HS-27A (cell line): Measurements from ENCODE around the gene JPH3.

Source experiments
- DNase-seq: peaks from one replicate; pipeline ENCODE4 v3.0.0-alpha.2; 2012; ENCODE audit warnings: low read depth, missing footprints

JPH3 gene

GRCh38 chr16:87681981-87682570 is 79.8 kb downstream of the JPH3 start:
- no peak for DNase-seq

GRCh38 chr16:87682852-87683399 is 80.6 kb downstream of the JPH3 start:
- no peak for DNase-seq

DNA sequence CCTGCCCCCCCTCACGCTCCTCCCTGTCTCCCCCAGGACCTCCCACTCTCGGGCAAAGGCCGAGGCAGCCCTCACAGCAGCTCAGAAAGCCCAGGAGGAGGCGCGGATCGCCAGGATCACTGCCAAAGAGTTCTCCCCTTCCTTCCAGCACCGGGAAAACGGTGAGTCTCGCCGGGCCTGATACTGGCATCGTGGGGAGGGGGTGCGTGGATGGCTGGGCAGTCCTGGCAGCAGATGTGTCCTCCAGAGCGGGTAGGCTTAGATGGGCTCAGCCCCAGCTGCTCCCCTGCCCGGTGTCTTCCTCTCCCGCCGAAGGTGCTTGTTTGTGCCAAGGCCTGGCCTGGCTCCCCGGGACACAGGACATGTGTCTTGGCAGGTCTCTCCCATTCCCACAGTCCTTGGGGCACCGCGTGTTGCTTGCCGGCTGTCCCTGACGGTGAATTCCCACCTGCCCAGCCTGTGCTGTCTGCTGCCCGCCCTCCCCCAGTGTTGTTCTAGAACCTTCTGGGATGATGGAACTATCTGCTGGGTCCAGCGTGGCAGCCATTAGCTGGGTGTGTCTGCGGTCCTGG is 81.9 kb downstream of the JPH3 start:
- no peak for DNase-seq

- DNase-seq, result no peak
Measured at GRCh38 chr16:87684711-87685404, 82.5 kb downstream of the JPH3 start.

DNA sequence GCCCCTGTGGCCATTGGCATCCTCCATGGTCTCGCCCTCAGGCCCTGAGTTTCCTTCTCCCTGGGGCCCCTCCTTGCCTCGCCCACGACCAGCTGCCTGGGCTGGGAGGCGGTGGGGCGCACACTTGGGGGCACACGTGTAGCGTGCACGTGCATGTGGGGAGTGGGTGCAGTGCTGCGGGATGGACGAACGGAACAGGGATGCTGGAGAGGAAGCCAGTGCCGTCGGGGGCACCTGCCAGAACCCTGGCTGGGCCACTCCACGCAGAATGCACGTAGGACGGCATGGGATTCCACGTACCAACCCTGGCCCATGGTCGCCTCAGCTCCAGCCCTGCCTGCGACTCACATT is 83.1 kb downstream of the JPH3 start:
- DNase-seq, result no peak

DNA sequence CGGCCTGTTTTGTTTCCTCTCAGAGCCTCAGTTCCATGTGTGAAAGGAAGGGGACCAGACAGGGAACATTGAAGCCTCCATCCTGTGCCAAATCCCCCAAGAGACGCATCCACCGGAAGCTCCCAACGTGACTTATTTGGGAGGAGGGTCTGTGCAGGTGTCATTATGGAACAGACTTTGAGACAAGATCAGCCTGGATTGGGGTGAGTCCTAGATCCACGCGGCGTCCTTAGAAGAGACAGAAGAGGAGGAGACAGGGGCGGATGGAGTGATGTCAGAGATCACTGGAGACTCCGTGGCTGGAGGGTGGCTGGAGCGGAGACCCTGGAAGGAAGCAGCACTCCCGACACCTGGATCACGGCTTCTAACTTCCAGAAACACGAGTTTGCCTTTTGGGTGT is 83.5 kb downstream of the JPH3 start:
- DNase-seq, result no peak

DNA sequence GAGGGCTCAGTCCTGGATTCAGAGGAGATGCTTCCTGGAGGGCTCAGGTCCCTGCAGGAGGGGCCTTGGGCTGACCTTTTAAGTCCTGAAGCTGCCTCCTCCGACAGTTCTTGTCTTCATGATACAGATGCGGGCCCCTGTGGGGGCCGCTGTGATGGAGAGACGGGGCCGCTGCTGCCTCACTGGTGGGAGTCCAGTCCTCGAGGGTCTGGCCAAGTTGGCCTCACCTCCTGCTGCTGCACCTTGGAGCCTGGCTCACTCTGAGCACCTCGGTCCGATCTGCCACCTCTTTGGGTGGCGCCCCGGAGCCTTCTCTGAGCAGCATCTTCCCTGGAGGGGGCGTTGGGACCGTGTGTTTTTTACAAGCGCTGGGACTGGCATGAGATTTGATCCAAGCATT is 84.4 kb downstream of the JPH3 start:
- DNase-seq, result no peak

- DNase-seq, result no peak
Measured at GRCh38 chr16:87687126-87687910, 85.0 kb downstream of the JPH3 start.

GRCh38 chr16:87687998-87688529 is 85.8 kb downstream of the JPH3 start:
- no peak for DNase-seq

DNA sequence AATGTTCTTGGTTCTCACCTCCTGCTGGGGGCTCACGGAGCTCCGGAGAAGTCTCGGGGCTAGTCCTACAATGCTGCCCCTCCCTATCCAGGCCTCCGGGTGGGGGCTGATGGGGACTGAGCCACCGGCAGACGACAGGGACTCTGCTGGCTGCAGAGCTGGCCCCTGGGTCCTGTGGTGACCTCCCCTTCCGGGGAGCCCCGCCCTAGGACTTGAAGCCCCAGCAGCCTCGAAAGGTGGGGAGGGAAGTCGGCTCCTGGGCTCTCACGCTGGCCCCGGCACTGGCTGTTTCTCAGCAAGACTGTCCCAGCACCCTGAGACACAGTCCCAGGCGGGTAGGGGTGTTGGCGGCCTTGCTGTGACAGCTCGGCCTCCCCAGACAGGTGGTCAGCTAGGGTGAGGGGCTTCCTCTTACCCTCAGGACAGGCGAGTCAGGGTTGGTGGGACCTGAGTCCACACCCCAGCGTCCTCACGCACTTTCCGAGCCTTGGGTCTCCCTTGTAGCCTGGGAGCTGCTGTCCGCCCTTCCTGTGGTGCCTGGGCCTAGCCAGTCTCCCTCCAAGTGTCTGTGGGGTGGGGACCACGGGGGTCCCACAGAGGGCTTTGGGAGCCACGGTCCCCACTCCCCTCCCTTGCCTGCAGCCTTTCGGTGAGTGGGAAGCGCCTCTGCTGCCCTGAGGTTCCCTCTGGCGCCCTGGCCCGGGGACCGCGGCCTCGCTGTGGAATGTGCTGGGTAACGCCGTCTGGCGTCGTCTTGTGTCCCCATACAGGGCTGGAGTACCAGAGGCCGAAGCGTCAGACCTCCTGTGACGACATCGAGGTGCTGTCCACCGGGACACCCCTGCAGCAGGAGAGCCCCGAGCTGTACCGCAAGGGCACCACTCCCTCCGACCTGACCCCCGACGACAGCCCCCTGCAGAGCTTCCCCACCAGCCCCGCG is 86.8 kb downstream of the JPH3 start:
- DNase-seq, result no peak

- no peak for DNase-seq
Measured at GRCh38 chr16:87689956-87690465, 87.7 kb downstream of the JPH3 start.

GRCh38 chr16:87690911-87691685 is 88.8 kb downstream of the JPH3 start:
- DNase-seq, result no peak

DNA sequence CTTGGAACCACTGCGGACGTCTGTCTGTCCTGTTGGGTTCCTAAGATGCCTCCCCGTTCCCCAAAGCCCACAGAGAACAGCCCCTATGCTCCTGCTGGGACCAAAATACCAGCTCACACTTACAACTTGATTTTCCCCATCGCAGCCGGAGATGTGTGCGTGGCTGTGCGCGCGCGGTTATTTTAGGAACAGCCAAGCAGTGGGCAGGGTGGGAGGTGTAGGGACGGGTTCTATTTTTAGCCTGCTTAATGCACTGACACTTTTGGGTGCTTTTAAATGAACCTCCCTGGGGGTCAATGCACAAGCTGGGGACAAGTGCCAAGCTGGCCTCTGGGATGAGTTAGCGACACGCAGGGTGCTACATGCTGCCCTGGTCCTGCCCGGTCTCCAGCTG is 89.4 kb downstream of the JPH3 start:
- DNase-seq, result no peak

- no peak for DNase-seq
Measured at GRCh38 chr16:87692176-87692575, 89.9 kb downstream of the JPH3 start.

DNA sequence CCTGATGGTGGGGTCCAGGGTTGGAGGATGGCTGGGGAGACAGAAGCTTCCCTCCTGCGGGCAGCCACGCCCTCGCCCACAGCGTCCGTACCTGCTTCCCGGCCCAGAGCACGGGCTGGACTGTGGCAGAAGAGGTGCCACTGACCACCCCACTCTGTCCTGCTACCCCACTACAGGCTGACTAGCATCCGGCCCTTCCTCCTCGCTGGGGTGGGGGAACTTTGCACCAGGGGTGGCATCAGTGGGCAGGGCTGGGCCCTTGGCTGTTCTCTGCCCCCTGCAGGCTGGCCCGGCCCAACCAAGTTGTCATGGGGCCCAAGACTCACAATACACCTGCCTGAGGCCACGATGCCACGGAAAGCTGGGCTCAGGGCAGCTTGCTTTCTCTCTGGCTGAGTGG is 90.4 kb downstream of the JPH3 start:
- DNase-seq, result no peak

DNA sequence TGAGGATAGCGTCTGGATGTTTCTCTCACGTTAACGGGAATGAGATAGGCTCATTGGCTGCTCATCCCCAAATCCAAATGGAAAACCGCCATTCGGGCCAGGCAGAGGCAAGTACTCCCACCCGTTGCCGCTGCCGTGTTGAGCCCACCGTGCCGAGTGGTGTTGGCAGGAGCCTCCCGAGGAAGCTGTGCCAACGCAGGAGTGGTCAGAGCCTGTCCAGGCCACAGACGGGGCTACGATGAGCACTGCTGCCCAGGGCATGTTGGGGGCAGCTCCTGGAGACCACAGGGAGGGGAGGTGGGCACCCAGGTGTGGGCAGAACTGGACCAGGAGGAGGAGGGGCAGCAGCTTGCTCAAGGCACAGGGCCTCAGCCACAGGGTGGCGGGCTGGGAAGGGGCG is 91.5 kb downstream of the JPH3 start:
- DNase-seq, result no peak

DNA sequence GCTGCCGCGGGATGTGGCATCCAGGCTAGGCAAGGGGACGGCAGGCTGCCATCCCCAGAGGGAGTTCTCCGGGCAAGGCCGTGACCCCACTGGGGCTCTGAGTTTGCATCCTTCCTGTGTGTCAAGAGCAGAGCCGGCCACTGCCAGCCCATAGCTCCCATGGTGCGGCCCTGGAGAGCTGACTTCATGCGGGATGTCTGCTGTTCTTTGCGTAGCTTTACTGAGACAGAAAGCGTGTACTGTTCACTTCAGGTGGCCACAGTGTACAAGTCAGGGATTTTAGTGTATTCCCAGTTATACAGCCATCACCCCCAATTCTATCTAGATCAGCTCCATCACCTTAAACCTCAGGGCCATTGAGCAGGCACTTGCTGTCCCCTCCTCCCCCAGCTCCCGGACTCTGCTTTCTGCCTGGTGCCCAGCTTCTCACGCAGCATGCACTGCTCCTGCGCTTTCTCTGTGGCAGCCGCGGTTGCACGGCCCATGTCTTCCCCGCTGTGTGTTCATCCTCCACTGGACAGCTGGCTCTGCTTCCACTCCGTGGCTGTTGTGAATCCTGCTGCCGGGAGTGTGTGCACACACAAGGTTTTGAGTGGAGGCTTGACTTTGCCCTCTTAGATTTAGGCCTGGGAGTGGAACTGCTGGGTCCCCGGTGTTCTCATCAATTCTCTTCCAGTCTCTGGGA is 92.3 kb downstream of the JPH3 start:
- no peak for DNase-seq

DNA sequence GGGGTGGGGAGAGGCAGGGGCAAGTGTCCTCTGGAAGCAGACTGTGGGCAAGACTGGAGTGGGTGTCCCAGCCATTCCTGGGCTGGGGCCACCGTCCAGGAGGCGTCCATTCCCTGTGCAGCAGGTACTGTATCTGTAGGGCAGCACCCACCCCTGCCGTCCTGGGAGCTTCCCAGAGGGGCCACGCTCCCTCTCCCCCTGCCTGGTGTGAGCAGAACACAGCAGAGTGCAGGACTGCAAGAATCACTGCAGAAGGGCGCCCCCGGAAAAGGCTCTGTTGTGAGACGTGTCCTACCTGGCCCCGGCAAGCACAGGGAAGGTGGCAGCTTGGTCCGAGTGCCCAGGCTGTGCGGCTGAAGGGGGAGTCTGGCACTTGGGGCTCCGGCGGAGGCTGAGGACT is 93.2 kb downstream of the JPH3 start:
- no peak for DNase-seq

DNA sequence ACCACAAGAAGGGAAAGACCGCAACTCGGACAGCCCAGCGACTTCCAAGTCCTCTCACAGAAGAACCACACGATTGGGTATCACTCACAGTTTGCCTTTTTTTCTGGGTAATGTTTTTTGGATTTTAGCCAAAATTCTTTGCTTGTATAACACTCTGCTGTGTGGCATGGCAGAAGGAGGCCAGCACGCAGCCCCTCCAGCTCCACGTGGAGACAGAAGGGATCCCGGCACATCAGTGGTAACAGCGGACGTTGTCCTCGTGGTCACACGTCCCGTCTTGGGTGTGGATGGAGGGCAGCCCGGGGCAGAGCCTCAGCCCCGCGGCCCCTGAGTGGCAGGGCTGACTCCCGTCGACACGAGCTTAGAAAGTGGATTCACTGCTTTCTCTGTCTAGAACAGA is 94.4 kb downstream of the JPH3 start:
- no peak for DNase-seq

- DNase-seq, result no peak
Measured at GRCh38 chr16:87697256-87697655, 94.9 kb downstream of the JPH3 start.
